Loucy (cell line): Measurements from ENCODE around the gene NPHP4.

ENCODE experiments used
- H2AFZ ChIP-seq: fragments of 200-600 bp; sonication (generic); 2 replicates; pipeline ENCODE4 v1.6.0; 2016; ENCODE audit warnings: antibody characterized with exemption, mild to moderate bottlenecking, low read length, moderate library complexity
- H3F3A ChIP-seq: fragments of 200-600 bp; 2 replicates; pipeline ENCODE4 v1.6.0; 2016; ENCODE audit warnings: antibody characterized with exemption, low read depth, mild to moderate bottlenecking
- H3K27me3 ChIP-seq: fragments of 200-600 bp; sonication (generic); 2 replicates; pipeline ENCODE4 v1.6.1; 2014; ENCODE audit warnings: low read length, mild to moderate bottlenecking; ENCODE audit not compliant: insufficient read depth, poor library complexity, severe bottlenecking
- H3K36me3 ChIP-seq: fragments of 200-600 bp; sonication (generic); 2 replicates; pipeline ENCODE4 v1.6.1; 2016; ENCODE audit warnings: low read length; ENCODE audit not compliant: insufficient read depth
- H3K4me1 ChIP-seq: fragments of 200-600 bp; sonication (generic); 2 replicates; pipeline ENCODE4 v1.5.1; 2014; ENCODE audit warnings: low read length, mild to moderate bottlenecking; ENCODE audit not compliant: insufficient read depth, poor library complexity, severe bottlenecking
- H3K4me2 ChIP-seq: fragments of 200-600 bp; sonication (generic); 2 replicates; pipeline ENCODE4 v1.6.0; 2014; ENCODE audit warnings: antibody characterized with exemption, low read length, low read depth, mild to moderate bottlenecking; ENCODE audit not compliant: poor library complexity, severe bottlenecking
- H3K4me3 ChIP-seq: fragments of 200-600 bp; sonication (generic); 2 replicates; pipeline ENCODE4 v1.5.1; 2014; ENCODE audit warnings: low read length, mild to moderate bottlenecking, mixed read lengths; ENCODE audit not compliant: poor library complexity, severe bottlenecking
- H3K79me2 ChIP-seq: fragments of 200-600 bp; sonication (generic); 2 replicates; pipeline ENCODE4 v1.6.1; 2014; ENCODE audit warnings: low read length; ENCODE audit not compliant: insufficient read depth
- H3K9ac ChIP-seq: fragments of 200-600 bp; sonication (generic); 2 replicates; pipeline ENCODE4 v1.6.0; 2014; ENCODE audit warnings: mild to moderate bottlenecking, low read depth, low read length, moderate library complexity; ENCODE audit not compliant: poor library complexity, severe bottlenecking
- H3K9me2 ChIP-seq: fragments of 200-600 bp; sonication (generic); replicated peaks from 2 replicates; pipeline ENCODE4 v1.6.1; 2016; ENCODE audit warnings: low read depth, low read length, mixed read lengths
- H3K9me3 ChIP-seq: fragments of 200-600 bp; sonication (generic); 2 replicates; pipeline ENCODE4 v1.6.1; 2014; ENCODE audit warnings: mild to moderate bottlenecking, antibody characterized with exemption, low read length, low read depth; ENCODE audit not compliant: insufficient read depth
- H4K20me1 ChIP-seq: fragments of 200-600 bp; sonication (generic); 2 replicates; pipeline ENCODE4 v1.6.0; 2014; ENCODE audit warnings: antibody characterized with exemption, low read length, mild to moderate bottlenecking; ENCODE audit not compliant: insufficient read depth, poor library complexity, severe bottlenecking
- EZH2phosphoT487 ChIP-seq: fragments of 200-600 bp; IDR thresholded peaks from 2 replicates; pipeline ENCODE4 v1.6.1; 2018; ENCODE audit warnings: antibody characterized with exemption, mild to moderate bottlenecking, moderate library complexity, borderline replicate concordance
- TF ChIP-seq, protein P1 (sequence below): fragments of 200-600 bp; sonication (generic); conservative IDR thresholded peaks from 2 replicates; pipeline ENCODE4 v1.5.1; 2014; ENCODE audit warnings: mild to moderate bottlenecking, antibody characterized with exemption, low read length

The NPHP4 gene

GRCh38 chr1:5836776-5837440 is 155.3 kb downstream of the NPHP4 start:
- Histone ChIP-seq H3K4me3 (no peak overlapping the region), H3K4me2 (no peak overlapping the region)

DNA sequence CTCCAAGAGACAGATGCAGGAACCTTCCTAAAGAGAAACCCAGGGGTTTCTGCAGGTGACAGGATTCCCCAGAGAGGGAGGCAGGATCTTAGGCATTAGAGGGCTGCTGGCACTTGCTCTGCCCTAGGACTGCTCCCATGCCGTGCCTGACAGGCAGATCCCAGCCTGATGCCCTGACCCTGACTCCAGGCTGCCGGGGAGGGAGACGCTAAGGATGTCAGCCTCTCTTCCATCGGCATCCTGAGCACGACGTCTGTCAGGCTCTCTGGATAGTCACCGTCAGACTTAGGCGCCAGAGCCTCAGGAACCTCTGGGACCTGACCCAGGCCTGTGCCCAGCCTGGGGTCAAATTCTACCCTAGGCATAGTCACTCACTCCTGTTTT is 157.1 kb downstream of the NPHP4 start:
- Histone ChIP-seq H3K4me3 (no peak overlapping the region), H3K79me2 (no peaks in the 10 kb centered on the region)

More at GRCh38 chr1:5836776-5837440, 155.3 kb downstream of the NPHP4 start:
- Histone ChIP-seq H3K4me1 (no peaks in the 10 kb centered on the region), H3K36me3 (no peaks in the 10 kb centered on the region), H3F3A (no peaks in the 10 kb centered on the region), H4K20me1 (no peaks in the 10 kb centered on the region), H3K79me2 (no peaks in the 10 kb centered on the region), H2AFZ (no peak overlapping the region), H3K27me3 (no peaks in the 10 kb centered on the region), H3K9me2 (no peaks in the 10 kb centered on the region), H3K9ac (no peak overlapping the region), H3K9me3 (no peaks in the 10 kb centered on the region)
- TF ChIP-seq, protein P1, sequence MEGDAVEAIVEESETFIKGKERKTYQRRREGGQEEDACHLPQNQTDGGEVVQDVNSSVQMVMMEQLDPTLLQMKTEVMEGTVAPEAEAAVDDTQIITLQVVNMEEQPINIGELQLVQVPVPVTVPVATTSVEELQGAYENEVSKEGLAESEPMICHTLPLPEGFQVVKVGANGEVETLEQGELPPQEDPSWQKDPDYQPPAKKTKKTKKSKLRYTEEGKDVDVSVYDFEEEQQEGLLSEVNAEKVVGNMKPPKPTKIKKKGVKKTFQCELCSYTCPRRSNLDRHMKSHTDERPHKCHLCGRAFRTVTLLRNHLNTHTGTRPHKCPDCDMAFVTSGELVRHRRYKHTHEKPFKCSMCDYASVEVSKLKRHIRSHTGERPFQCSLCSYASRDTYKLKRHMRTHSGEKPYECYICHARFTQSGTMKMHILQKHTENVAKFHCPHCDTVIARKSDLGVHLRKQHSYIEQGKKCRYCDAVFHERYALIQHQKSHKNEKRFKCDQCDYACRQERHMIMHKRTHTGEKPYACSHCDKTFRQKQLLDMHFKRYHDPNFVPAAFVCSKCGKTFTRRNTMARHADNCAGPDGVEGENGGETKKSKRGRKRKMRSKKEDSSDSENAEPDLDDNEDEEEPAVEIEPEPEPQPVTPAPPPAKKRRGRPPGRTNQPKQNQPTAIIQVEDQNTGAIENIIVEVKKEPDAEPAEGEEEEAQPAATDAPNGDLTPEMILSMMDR: no peak
- no peak for TF ChIP-seq EZH2phosphoT487

DNA sequence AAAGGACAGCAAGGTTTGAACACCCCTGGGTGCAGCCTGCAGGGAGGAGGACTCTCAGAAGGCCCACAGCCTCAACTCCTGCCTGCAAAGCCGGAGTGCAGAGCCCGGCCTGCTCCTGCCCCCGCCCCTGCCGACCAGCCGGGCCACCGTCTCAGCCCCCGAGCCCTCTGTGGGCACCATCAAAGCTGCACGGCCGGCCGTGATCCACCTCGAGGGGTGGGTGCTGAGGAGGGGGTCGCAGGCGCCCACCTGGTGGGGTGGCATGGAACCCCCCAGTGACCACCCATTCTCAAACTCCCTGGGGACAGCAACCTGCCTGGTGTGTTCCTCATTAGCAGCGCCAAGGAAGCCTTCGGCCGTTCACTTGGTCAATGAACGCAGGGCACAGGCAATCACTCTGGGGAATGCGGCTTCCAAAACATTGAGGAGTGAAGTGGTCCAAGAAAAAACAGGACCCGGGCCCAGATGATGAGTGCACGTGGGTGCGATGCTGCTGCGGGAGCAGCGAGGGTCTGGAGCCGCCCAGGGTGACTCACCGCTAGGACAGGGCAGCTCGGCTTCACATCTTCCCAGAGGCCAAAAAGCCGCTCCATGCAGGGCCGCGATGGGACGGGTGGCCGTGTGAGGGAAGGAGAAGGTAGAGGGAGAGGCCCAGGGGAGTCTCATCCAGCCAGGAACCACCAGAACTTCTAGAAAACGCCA is 157.6 kb downstream of the NPHP4 start:
- no peak overlapping the region for H3K4me3 ChIP-seq
- TF ChIP-seq, protein P1: no peak
- no peak overlapping the region for H3K9ac ChIP-seq
- no peaks in the 10 kb centered on the region for H3K4me1 ChIP-seq
- H3K9me3 ChIP-seq: no peaks in the 10 kb centered on the region; the same call in 1 of the 2 replicates
- no peaks in the 10 kb centered on the region for H3K36me3 ChIP-seq
- H3K79me2 ChIP-seq: no peaks in the 10 kb centered on the region
- H3F3A ChIP-seq: no peaks in the 10 kb centered on the region
- H3K27me3 ChIP-seq: no peaks in the 10 kb centered on the region
- H3K4me2 ChIP-seq: no peak overlapping the region
- H3K9me2 ChIP-seq: no peaks in the 10 kb centered on the region
- no peaks in the 10 kb centered on the region for H4K20me1 ChIP-seq
- no peak overlapping the region for H2AFZ ChIP-seq

More for the DNA sequence above, 157.1 kb downstream of the NPHP4 start:
- Histone ChIP-seq H3K9me3 (no peaks in the 10 kb centered on the region; the same call in 1 of the 2 replicates), H3K36me3 (no peaks in the 10 kb centered on the region), H3F3A (no peaks in the 10 kb centered on the region), H3K4me1 (no peaks in the 10 kb centered on the region), H3K27me3 (no peaks in the 10 kb centered on the region), H2AFZ (no peak overlapping the region), H3K9ac (no peak overlapping the region), H4K20me1 (no peaks in the 10 kb centered on the region), H3K4me2 (no peak overlapping the region), H3K9me2 (no peaks in the 10 kb centered on the region)
- TF ChIP-seq EZH2phosphoT487: no peak
- TF ChIP-seq, protein P1: no peak
